WTC11 (cell line): ENCODE data around the gene PHC3. TPM values are rescaled to one million over a fixed set of nuclear protein-coding genes. Genes with fewer than 3 reads are reported as not detected.

ENCODE experiments used
- ATAC-seq: fragments of 200-7000 bp; cut with Tn5 transposase; 2 replicates; pipeline ENCODE4 v1.10.0; 2021; ENCODE audit warnings: mild to moderate bottlenecking, moderate library complexity
- CTCF ChIA-PET: fragments of 300-600 bp; sonication (Branson Sonifier 250); formaldehyde crosslinking; loops from one replicate; lab custom pipeline; 2021; ENCODE audit warnings: antibody characterized with exemption; lab: Charles Lee
- POLR2A ChIA-PET: fragments of 350-600 bp; sonication (Branson Sonifier 250); formaldehyde crosslinking; loops from one replicate; lab custom pipeline; 2021; ENCODE audit warnings: antibody characterized with exemption; lab: Charles Lee
- DNase-seq: peaks from one replicate; pipeline ENCODE4 v3.0.0; 2021; ENCODE audit warnings: low spot score
- H3K27ac Mint-ChIP-seq: 2 replicates; pipeline ENCODE4 v1.8.0; 2021; ENCODE audit warnings: mixed read lengths
- H3K27me3 Mint-ChIP-seq: 2 replicates; pipeline ENCODE4 v1.8.0; 2021; ENCODE audit warnings: low read depth, mild to moderate bottlenecking, moderate library complexity, mixed read lengths
- H3K36me3 Mint-ChIP-seq: 2 replicates; pipeline ENCODE4 v1.8.0; 2021; ENCODE audit warnings: mixed read lengths
- H3K4me1 Mint-ChIP-seq: 2 replicates; pipeline ENCODE4 v1.8.0; 2022; ENCODE audit warnings: mixed read lengths
- H3K4me3 Mint-ChIP-seq: 2 replicates; pipeline ENCODE4 v1.8.0; 2021; ENCODE audit warnings: mild to moderate bottlenecking, moderate library complexity, mixed read lengths
- H3K9me3 Mint-ChIP-seq: 2 replicates; pipeline ENCODE4 v1.8.0; 2021; ENCODE audit warnings: mixed read lengths
- AFF4 ChIP-seq: sonication (generic); formaldehyde crosslinking; IDR thresholded peaks from 2 replicates; pipeline ENCODE4 v1.8.1; 2023; ENCODE audit warnings: mild to moderate bottlenecking, missing genetic modification reagents, borderline replicate concordance
- ARID4B ChIP-seq: sonication (generic); formaldehyde crosslinking; IDR thresholded peaks from 2 replicates; pipeline ENCODE4 v1.8.0; 2023; ENCODE audit warnings: missing genetic modification reagents, mild to moderate bottlenecking, borderline replicate concordance
- ATF2 ChIP-seq: sonication (generic); formaldehyde crosslinking; IDR thresholded peaks from 2 replicates; pipeline ENCODE4 v1.8.1; 2022; ENCODE audit warnings: low read depth, missing genetic modification reagents, borderline replicate concordance
- ATF6 ChIP-seq: sonication (generic); formaldehyde crosslinking; IDR thresholded peaks from 2 replicates; pipeline ENCODE4 v1.8.1; 2023; ENCODE audit warnings: mild to moderate bottlenecking, missing genetic modification reagents
- CBFB ChIP-seq: sonication (generic); formaldehyde crosslinking; IDR thresholded peaks from 2 replicates; pipeline ENCODE4 v1.8.1; 2022; ENCODE audit warnings: mild to moderate bottlenecking, low read depth, missing genetic modification reagents
- CREB1 ChIP-seq: sonication (generic); formaldehyde crosslinking; IDR thresholded peaks from 2 replicates; pipeline ENCODE4 v1.8.0; 2023; ENCODE audit warnings: mild to moderate bottlenecking, missing genetic modification reagents
- E2F5 ChIP-seq: sonication (generic); formaldehyde crosslinking; IDR thresholded peaks from 2 replicates; pipeline ENCODE4 v1.8.1; 2022; ENCODE audit warnings: mild to moderate bottlenecking, moderate library complexity, missing genetic modification reagents
- ESRRA ChIP-seq: sonication (generic); formaldehyde crosslinking; IDR thresholded peaks from 2 replicates; pipeline ENCODE4 v1.8.1; 2022; ENCODE audit warnings: mild to moderate bottlenecking, missing genetic modification reagents, borderline replicate concordance
- ETV6 ChIP-seq: sonication (generic); formaldehyde crosslinking; IDR thresholded peaks from 2 replicates; pipeline ENCODE4 v1.8.1; 2022; ENCODE audit warnings: mild to moderate bottlenecking, missing genetic modification reagents
- HMGA2 ChIP-seq: fragments of 250-450 bp; sonication (Bioruptor Pico); IDR thresholded peaks from 2 replicates; pipeline ENCODE4 v1.4.0; 2021; ENCODE audit warnings: mild to moderate bottlenecking, moderate library complexity
- JUN ChIP-seq: sonication (generic); formaldehyde crosslinking; IDR thresholded peaks from 2 replicates; pipeline ENCODE4 v1.8.0; 2023; ENCODE audit warnings: mild to moderate bottlenecking, missing genetic modification reagents
- KAT7 ChIP-seq: sonication (generic); formaldehyde crosslinking; IDR thresholded peaks from 2 replicates; pipeline ENCODE4 v1.8.1; 2023; ENCODE audit warnings: missing genetic modification reagents, mild to moderate bottlenecking, borderline replicate concordance
- MLX ChIP-seq: sonication (generic); formaldehyde crosslinking; IDR thresholded peaks from 2 replicates; pipeline ENCODE4 v1.8.1; 2023; ENCODE audit warnings: mild to moderate bottlenecking, missing genetic modification reagents, moderate library complexity
- NR3C1 ChIP-seq: sonication (generic); formaldehyde crosslinking; conservative IDR thresholded peaks from 2 replicates; pipeline ENCODE4 v1.8.1; 2023; ENCODE audit warnings: low read depth, mild to moderate bottlenecking, missing genetic modification reagents
- SMAD3 ChIP-seq: sonication (generic); formaldehyde crosslinking; IDR thresholded peaks from 2 replicates; pipeline ENCODE4 v1.8.0; 2022; ENCODE audit warnings: missing genetic modification reagents, mild to moderate bottlenecking, borderline replicate concordance
- TEAD1 ChIP-seq: sonication (generic); formaldehyde crosslinking; IDR thresholded peaks from 2 replicates; pipeline ENCODE4 v1.8.0; 2022; ENCODE audit warnings: mild to moderate bottlenecking, missing genetic modification reagents
- TEAD4 ChIP-seq: sonication (generic); formaldehyde crosslinking; IDR thresholded peaks from 2 replicates; pipeline ENCODE4 v1.8.0; 2022; ENCODE audit warnings: mild to moderate bottlenecking, missing genetic modification reagents
- USF1 ChIP-seq: sonication (generic); formaldehyde crosslinking; IDR thresholded peaks from 2 replicates; pipeline ENCODE4 v1.8.0; 2022; ENCODE audit warnings: mild to moderate bottlenecking, missing genetic modification reagents
- ZNF121 ChIP-seq: sonication (generic); formaldehyde crosslinking; IDR thresholded peaks from 2 replicates; pipeline ENCODE4 v1.8.0; 2023; ENCODE audit warnings: missing genetic modification reagents
- ZNF263 ChIP-seq: sonication (generic); formaldehyde crosslinking; IDR thresholded peaks from 2 replicates; pipeline ENCODE4 v1.8.1; 2022; ENCODE audit warnings: low read depth, mild to moderate bottlenecking, moderate library complexity, missing genetic modification reagents
- total RNA-seq: library from RNA; stranded (reverse); gene quantifications from 3 replicates; pipeline ENCODE4 v1.2.3, GENCODE V29; 2021

PHC3 gene
- total RNA-seq, 1 experiment from 2014 or later, result 27.8 TPM

GRCh38 chr3:170179432-170179831 lies 2.1 kb downstream of the PHC3 start:
- Mint-ChIP-seq H3K9me3 (no peaks in the 10 kb centered on the region), H3K36me3 (peaks cover 26% of the 10 kb centered on the region), H3K4me3 (peak overlapping the region; percentile 98), H3K27me3 (no peaks in the 10 kb centered on the region), H3K27ac (peak overlapping the region; percentile 47; the same call in 1 of the 2 replicates), H3K4me1 (peaks cover 16% of the 10 kb centered on the region)
- POLR2A ChIA-PET, result no interaction called here
- TF ChIP-seq MLX (no peak), JUN (CRISPR knock-in tag) (no peak), ZNF121 (CRISPR knock-in tag) (no peak), ETV6 (CRISPR knock-in tag) (no peak), ZNF263 (no peak), TEAD1 (CRISPR knock-in tag) (no peak), HMGA2 (CRISPR knock-in tag) (no peak), ATF2 (CRISPR knock-in tag) (no peak), ESRRA (CRISPR knock-in tag) (no peak), E2F5 (CRISPR knock-in tag) (no peak), CBFB (CRISPR knock-in tag) (no peak), KAT7 (CRISPR knock-in tag) (no peak), USF1 (CRISPR knock-in tag) (no peak), ATF6 (CRISPR knock-in tag) (no peak), AFF4 (no peak), SMAD3 (CRISPR knock-in tag) (no peak), ARID4B (no peak), NR3C1 (CRISPR knock-in tag) (no peak), CREB1 (CRISPR knock-in tag) (no peak), TEAD4 (CRISPR knock-in tag) (no peak)
- DNase-seq (no peak), ATAC-seq (no peak)
- CTCF ChIA-PET, result interaction anchor here (0.6 to 1.4 kb wide), 2 partner anchors 101 to 232 kb away, joined by 3 read pairs; no protein-coding TSS in a partner anchor
